ENCODE data around the gene PLXND1. TPM values are rescaled to one million over a fixed set of nuclear protein-coding genes. Genes with fewer than 3 reads are reported as not detected.

PLXND1 gene
- total RNA-seq, 2 experiments from 2014 or later = 4.7 to 6.0 TPM

DNA sequence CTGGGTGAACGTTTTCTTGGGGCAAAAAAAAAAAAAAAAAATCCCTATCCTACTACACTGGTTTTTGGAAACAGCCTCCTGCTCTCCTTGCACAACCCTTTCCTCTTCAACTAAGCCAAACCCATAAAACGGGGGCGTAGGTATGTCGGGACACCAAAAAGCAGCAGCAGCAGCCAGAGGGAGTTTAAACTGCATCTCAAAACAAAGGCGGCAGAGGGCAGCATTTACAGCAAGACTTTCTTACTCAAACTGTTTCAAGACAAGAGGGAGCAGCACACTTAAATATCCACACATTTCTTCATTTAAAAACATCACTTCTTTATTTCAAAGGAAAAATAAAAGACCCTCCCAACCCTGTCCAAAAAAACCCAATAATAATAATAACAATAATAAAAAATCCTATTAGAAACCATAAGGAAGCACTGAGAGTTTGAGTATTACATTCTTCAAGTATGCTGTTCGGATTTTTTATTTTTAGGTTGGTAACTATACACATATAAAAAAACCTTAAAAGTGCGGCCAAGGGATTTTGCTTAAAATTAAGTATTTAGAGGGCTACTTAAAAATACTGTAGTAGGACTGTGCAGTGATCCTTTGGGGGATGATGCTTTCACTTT, 43.9 kb upstream of the PLXND1 start:
- H3K27ac ChIP-seq (ENCODE audit: low read depth, low read length, poor library complexity, severe bottlenecking) = no peak overlapping the region
- no peaks in the 10 kb centered on the region for H3K79me2 ChIP-seq (ENCODE audit: insufficient read depth, low read depth, low read length)
- H3K36me3 ChIP-seq (ENCODE audit: insufficient read depth, low read length) = peaks cover 8% of the 10 kb centered on the region; the same call in 1 of the 2 replicates
- DNase-seq (ENCODE audit: low spot score) = peak; percentile 70
- no peaks in the 10 kb centered on the region for H3K9me2 ChIP-seq (ENCODE audit: insufficient read depth, low read length)
- no peak overlapping the region for H3K4me3 ChIP-seq (ENCODE audit: low read depth, low read length, poor library complexity, severe bottlenecking)
- H2AFZ ChIP-seq (ENCODE audit: low read length) = no peak overlapping the region
- TF ChIP-seq CTCF (conservative IDR thresholded peaks at IDR 0.05; ENCODE audit: low read length) (peak; percentile 90), EZH2phosphoT487 (IDR thresholded peaks at IDR 0.05; ENCODE audit: borderline replicate concordance, low read depth, low read length) (no peak)
- no peaks in the 10 kb centered on the region for H3K4me1 ChIP-seq (ENCODE audit: insufficient read depth, low read length, poor library complexity, severe bottlenecking)
- CTCF ChIA-PET (ENCODE audit: unreplicated experiment) = interaction anchor here (0.9 kb wide), 1 partner anchor 160 kb away, joined by 3 read pairs; no protein-coding TSS in a partner anchor
- BruUV-seq (replicated peaks) = no TSS peak
- H3K4me2 ChIP-seq (ENCODE audit: low read length) = no peak overlapping the region
- POLR2A ChIA-PET = interaction anchor here (0.7 to 1.1 kb wide), 3 partner anchors 99 to 181 kb away, joined by 3 read pairs; no protein-coding TSS in a partner anchor
- intact Hi-C loops (cut with micrococcal nuclease; ENCODE audit: unreplicated experiment) = loop anchor here (1.0 kb wide), 3 partner anchors 175 to 284 kb away; no protein-coding TSS in a partner anchor
- no peaks in the 10 kb centered on the region for H3K9me3 ChIP-seq (ENCODE audit: low read length)
- no peaks in the 10 kb centered on the region for H4K20me1 ChIP-seq (ENCODE audit: insufficient read depth, low read length)

- CTCF ChIA-PET (ENCODE audit: unreplicated experiment) = no interaction called here
- Histone ChIP-seq H4K20me1 (ENCODE audit: insufficient read depth, low read length) (no peaks in the 10 kb centered on the region), H2AFZ (ENCODE audit: low read length) (no peak overlapping the region), H3K9me2 (ENCODE audit: insufficient read depth, low read length) (no peaks in the 10 kb centered on the region), H3K9me3 (ENCODE audit: low read length) (no peaks in the 10 kb centered on the region), H3K79me2 (ENCODE audit: insufficient read depth, low read depth, low read length) (no peaks in the 10 kb centered on the region), H3K4me3 (ENCODE audit: low read depth, low read length, poor library complexity, severe bottlenecking) (no peak overlapping the region), H3K4me1 (ENCODE audit: insufficient read depth, low read length, poor library complexity, severe bottlenecking) (no peaks in the 10 kb centered on the region), H3K4me2 (ENCODE audit: low read length) (no peak overlapping the region), H3K27ac (ENCODE audit: low read depth, low read length, poor library complexity, severe bottlenecking) (no peak overlapping the region), H3K36me3 (ENCODE audit: insufficient read depth, low read length) (peaks cover 4% of the 10 kb centered on the region; the same call in 1 of the 2 replicates)
- DNase-seq (ENCODE audit: low spot score) = no peak
- intact Hi-C loops (cut with micrococcal nuclease; ENCODE audit: unreplicated experiment) = no loop called here
- TF ChIP-seq EZH2phosphoT487 (IDR thresholded peaks at IDR 0.05; ENCODE audit: borderline replicate concordance, low read depth, low read length) (no peak), CTCF (conservative IDR thresholded peaks at IDR 0.05; ENCODE audit: low read length) (no peak)
- BruUV-seq (replicated peaks) = no TSS peak
- POLR2A ChIA-PET = interaction anchor here (0.7 kb wide), 1 partner anchor 158 kb away, joined by 3 read pairs; no protein-coding TSS in a partner anchor
Measured at GRCh38 chr3:129648391-129648790, 41.9 kb upstream of the PLXND1 start.

GRCh38 chr3:129645286-129645685, 38.8 kb upstream of the PLXND1 start:
- no peaks in the 10 kb centered on the region for H3K4me1 ChIP-seq (ENCODE audit: insufficient read depth, low read length, poor library complexity, severe bottlenecking)
- TF ChIP-seq CTCF (conservative IDR thresholded peaks at IDR 0.05; ENCODE audit: low read length) (no peak), EZH2phosphoT487 (IDR thresholded peaks at IDR 0.05; ENCODE audit: borderline replicate concordance, low read depth, low read length) (no peak)
- H3K27ac ChIP-seq (ENCODE audit: low read depth, low read length, poor library complexity, severe bottlenecking) = no peak overlapping the region
- no peak for DNase-seq (ENCODE audit: low spot score)
- H3K79me2 ChIP-seq (ENCODE audit: insufficient read depth, low read depth, low read length) = no peaks in the 10 kb centered on the region
- intact Hi-C loops (cut with micrococcal nuclease; ENCODE audit: unreplicated experiment) = no loop called here
- no peak overlapping the region for H3K4me3 ChIP-seq (ENCODE audit: low read depth, low read length, poor library complexity, severe bottlenecking)
- no peaks in the 10 kb centered on the region for H4K20me1 ChIP-seq (ENCODE audit: insufficient read depth, low read length)
- ChIA-PET POLR2A (no interaction called here), CTCF (ENCODE audit: unreplicated experiment) (no interaction called here)
- no TSS peak for BruUV-seq (replicated peaks)
- no peaks in the 10 kb centered on the region for H3K9me2 ChIP-seq (ENCODE audit: insufficient read depth, low read length)
- H2AFZ ChIP-seq (ENCODE audit: low read length) = no peak overlapping the region
- H3K9me3 ChIP-seq (ENCODE audit: low read length) = no peaks in the 10 kb centered on the region
- no peak overlapping the region for H3K4me2 ChIP-seq (ENCODE audit: low read length)
- no peaks in the 10 kb centered on the region for H3K36me3 ChIP-seq (ENCODE audit: insufficient read depth, low read length)
